Occipital lobe (tissue), 2 donors: ENCODE results near the gene SMYD3. TPM values are rescaled to one million over a fixed set of nuclear protein-coding genes. Genes with fewer than 3 reads are reported as not detected.

Source experiments
- DNase-seq: peaks from one replicate; lab custom pipeline; 2025; lab: John Stamatoyannopoulos, UW
- total RNA-seq: library from RNA; depleted of rRNA; stranded (reverse); fragments of >200 nt; gene quantifications from one replicate; pipeline ENCODE4 v1.2.3, GENCODE V29; 2014

The SMYD3 gene
- total RNA-seq, 1 donor from 2014 or later: 25.3 TPM

DNA sequence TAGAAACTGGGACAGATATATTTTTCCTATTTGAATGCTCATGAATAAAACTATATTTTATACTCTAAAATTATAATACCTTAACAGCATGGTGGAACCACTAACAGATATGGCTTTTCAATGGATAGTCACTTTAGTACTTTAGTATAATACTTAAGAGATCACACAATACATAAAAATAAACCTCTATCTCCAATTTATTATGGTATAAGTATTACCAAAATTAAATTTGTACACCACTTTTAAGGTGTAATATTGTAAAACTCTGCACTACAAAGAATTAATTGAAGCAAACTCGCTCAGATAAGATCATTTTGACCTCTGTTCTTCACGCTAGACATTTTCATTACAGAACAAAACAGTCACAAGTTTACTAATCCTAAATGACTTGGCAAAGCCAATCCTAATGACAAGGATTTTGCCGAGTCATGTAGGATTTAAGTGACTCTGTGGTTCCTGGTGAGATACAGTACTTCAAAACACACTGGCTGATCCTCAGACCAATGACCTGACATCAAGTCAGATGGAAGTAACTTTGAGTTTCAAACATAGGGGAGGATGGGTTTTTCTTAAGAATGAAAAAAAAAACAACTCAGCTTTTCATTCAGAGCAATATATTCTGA, 200.6 kb downstream of the SMYD3 start:
- DNase-seq: no peak

DNA sequence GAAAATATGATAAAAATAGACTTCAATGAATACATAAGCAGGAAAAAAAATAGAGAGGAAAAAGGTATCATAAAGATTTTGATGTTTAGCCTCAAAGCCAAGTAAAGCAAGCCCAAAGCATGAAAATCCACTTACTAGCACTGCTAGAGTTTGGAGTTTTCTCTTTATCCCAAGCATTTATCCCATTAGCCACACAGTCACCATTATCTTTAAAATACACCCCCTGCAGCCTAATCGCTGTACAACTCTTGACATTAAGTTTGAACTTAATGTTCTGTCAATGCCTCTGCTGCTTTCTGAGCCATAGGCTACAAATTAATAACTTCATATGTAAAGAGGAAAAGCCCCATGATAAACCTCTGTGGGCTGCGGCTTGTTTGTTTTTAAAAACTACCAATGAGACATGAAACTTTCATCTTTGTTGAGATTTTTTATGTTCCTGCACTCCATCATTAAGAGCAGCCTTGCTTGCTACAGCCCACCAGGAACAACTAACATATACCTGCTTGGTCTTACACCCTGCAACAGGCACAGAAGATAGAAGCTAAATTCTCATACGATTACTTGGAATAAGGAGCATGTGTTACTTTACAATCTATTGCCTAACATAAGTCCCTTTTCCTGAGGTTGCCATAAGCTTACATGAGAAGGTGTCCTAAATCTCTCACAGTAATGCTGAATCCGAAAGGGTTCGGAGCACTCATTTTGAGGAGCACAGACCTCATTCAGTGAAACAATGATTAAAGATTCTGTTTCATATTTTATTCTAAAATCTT, 202.4 kb downstream of the SMYD3 start:
- DNase-seq: no peak

DNA sequence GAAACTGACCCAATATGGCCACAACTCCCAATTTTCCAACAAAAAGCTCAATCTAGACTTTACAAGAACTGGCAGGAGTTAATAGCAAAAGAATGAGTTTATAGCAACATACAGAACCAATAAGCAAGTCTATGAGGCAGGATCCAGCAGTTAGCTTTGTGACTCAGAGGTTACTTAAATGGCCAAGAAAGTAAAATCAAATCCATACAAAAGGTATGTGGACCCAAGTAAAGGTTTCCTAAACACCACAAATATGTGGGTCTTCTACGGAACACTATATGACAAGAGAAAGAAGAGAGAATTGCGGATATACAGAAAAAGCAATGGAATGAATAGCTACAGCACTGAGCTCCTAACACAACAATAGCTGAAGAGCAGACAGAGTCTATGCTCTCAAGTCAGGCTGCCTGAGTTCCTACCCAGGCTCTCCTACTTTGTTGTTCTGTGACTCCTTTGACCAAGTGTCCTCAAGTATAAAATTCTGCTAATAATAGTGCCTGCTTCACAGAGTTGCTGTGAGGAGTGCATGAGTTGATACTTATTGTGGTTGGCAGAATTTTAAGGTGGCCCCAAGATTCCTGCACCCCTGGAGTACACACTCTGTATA, 204.3 kb downstream of the SMYD3 start:
- no peak for DNase-seq

DNA sequence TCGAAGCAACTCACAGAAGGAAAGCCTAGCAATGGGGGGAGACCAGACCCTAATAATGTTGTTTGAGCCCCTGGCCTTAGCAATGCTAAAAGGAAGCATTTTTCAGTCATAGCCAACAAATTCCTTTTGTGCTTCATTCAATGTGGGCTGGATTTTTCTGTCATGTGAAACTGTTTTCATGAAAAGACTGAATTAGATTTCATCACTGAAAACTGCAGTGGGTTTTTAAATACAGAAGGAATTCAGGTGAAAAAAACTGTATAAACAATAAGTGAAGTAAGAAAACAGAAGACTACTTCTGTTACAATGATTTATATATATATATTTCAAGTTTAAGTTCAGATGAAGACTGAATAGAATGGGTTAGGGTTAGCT, 204.8 kb downstream of the SMYD3 start:
- DNase-seq: no peak

DNA sequence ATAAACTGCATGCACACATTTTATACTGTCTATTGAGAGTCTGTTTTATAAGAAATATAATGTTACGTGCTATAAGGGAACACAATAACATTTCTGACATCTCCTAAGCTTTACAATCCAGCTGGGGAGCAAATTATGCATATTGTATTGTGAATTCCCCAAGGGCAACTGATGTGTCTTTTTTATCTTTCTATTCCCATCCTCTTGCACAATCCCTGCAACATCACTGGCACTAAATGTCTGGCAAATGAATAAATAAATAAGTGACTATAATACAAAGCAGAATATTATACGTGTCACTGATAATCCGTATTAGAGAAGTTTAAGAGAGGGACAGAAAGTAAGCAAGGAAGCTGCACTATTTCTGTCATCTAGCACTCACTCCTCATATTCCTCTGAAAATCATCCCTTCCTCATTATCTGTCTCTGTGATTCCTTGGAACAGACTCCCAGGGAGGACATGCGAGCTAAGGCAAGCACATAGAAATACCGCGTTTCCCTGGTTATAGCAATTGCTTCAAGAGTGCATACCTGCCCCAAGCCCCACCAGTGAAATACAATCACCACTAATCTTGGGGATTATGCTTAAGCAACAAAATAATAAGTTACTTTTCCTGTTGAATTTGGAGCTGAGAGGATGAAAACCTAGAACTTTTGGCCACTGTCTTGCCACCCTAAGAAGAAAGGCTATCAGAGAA, 205.4 kb downstream of the SMYD3 start:
- no peak for DNase-seq

DNA sequence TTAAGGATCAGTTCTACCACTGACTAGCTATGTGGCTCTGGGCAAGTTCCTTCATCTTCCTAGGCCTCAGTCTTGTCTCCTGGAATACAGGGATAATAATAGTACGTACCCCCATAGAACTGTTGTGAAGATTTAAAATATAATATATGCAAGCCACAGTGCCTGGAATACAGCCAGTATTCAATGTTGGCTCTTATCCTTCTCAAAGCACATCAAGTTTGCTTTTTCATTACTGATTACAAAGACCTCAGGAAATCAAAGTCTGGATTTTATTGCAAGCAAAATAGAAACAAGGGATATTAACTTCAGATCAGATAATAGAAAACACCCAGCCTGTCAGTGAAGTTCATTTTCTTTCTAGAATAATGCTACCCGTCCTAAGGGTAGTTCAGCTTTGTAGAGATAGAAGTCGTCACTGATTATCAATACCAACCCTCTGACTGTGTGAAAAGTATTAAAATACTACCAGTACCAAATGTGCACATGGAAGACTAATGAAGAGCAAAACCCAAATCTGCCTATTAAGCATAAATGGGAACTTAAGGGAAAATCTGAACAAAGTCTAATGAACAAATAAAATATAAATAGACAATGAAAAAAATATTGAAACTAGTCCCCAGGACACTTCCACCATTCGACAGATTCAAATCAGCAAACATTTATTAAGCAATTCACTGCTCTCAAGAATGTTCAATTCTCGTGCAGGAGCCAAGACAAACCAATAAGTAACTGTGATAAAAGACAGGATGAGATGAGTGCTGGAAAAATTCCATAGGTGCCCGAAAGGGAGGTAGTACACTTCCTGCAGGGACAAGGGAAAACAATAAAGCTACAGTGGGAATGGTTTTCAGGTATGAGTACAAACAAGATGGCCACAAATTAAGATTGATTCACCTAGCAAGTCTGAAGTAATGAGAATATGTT, 206.2 kb downstream of the SMYD3 start:
- no peak for DNase-seq

DNA sequence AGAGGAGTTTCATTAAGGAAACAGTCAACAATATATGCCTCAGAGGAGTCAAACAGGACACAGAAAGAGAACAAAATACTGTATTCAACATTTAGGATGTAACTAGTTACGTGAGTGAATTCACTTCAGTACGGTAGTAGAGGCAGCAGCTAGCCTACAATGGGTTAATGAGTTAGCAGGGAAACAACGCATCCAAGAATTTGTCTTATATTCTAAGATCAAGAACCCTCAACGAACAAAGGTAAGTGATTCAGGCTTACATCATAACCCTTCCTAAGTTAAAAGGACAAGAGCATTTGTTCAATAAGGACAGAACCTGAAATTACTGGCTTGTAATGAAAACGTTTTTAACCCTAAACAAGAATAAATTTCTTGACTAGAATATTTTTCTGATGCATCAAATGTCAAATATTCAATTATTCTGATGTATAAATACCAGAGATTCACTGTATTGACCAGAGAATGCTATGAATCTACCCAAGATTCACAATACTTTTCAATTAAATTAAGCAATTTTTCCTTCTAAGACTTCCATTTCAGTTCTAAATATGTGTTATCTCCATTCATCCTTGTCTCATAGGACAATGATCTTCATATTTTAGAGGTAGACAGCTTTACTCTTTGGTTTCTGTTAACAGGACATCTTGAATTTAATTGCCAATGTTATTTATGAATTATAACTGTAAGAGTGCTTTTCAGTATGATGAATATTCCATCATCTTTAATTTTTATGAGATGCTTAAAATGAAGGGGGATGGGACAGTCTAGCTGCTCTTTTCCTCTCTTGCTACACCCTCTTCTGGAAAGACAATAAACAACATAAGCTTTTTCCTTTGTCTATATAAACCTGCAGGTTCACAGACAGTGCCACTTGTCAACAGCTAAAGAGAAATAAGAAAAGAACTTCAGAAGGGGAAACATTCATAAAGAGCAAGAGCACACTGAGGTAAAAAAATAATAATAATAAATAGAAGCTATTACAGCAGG, 209.5 kb downstream of the SMYD3 start:
- DNase-seq: no peak

DNA sequence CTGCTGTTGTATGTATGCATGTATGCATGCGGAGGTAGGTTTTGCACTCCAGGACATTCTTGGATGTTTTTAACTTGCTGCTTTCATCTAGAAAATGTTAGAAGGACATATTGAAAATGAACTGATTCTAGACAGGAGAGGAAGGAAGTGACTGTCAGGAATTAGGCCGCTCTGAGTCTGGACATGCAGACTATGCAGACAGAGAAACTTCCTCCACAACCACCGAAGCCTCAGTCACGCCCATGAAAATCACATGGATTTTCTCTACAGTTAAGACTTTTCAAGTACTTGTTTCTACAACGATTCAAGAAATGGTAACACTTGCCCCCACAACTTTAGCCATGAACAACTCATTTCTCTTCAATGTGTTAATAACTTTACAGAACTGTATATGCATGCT, 211.1 kb downstream of the SMYD3 start:
- DNase-seq: no peak

DNA sequence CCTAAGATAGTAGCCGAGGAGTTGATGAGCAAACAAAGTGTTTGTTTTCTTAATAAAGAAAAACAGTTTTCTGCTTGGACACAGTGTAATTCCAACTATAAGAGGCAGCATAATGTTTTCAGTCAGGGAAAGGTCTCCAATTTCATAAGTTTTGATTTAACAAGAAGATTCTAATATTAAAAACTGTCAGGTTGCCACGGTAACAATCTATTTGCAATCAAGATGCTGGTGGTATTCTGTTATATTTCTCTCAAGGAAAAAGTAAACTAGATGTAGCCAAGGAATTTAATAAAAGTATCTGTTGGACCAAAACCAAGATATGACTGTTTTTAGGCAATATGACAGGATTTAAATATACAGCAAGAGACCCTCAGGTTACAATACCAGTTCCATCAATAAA, 211.7 kb downstream of the SMYD3 start:
- no peak for DNase-seq

DNA sequence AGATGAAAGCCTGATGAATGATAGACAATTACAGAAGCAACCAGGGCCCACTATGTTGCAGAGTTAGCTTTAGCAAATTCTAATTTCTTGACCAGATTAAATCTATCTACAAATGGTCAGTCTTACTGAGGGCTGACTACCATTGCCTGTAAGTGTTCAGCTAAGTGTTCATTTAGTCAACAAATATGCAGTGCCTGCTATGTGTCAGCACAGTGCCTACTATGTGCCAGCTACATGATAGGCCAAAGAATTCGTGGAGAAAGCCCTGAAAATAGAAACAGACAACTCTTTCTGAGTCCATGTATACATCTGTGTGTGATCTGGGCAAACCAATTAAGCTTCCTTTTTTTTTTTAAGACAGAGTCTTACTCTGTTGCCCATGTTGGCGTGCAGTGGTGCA, 212.8 kb downstream of the SMYD3 start:
- DNase-seq: no peak

DNA sequence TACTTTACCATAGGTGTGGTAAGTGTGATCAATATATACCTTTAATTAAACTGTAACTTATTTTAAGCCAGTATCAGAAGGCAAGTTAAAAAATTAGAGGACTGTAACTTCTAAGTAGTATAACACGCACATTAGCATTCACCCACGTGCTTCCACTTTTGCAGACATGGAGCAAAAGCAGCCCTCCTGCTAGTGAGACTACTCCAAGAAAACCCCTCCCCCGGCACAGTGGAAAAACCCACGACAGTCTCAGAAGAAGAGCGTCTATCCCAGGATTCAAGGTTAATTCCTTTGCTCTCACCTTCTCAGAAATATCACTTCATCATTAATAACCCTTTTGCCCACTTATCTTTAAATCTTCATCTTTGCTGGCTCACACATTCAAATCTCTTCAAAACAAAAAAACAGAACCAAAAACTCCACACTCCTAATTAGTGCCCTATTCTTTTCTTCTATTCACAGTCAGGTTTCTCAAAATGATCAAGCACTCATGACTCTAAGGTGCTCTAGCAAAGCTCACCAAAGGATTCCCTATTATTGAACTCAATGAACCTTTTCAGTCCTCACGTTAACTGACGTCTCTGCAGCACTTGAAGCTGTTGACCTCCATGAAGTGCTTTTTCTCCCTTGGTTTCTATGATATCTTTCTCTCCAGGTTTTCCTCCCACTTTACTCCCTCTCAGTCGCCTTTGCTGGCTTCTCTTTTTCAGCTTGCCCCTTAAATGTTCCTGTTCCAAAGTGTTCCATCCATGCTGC, 213.5 kb downstream of the SMYD3 start:
- DNase-seq: no peak

DNA sequence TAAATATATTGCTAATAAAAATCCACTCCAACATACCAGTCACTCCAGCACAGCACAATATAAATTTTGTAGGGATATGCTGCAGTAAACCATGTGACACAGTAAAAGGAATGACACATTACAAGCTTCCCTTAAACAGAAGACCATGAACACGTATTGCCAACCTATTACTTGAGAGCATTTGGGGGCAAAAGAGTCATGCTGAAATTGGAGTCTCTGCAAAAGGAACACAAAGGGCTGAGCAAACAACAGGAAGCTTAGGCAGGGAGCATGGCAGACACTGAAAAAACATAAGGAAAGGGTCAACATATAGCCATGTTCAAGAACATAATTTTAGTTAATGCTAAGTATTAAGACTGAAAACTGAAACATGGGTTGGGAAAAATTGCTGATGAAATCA, 214.5 kb downstream of the SMYD3 start:
- DNase-seq: no peak

DNA sequence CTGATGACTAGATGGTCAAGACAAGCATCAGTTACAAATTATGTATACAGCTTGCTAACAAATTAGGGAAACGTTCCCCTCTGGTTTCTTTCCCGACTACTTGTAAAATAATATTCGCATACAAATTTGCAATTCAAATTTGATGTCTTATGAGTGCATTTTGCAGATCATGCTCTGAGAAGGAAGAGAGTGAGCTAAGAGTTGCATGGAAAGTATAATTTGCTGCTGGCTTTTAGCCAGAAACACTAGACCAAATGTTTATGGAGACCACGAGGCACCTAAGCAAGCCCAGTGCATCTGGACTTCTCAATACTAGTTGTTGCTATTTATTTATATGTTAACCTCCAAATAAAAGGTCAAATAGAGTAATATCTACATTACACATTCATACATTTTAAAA, 216.0 kb downstream of the SMYD3 start:
- no peak for DNase-seq

DNA sequence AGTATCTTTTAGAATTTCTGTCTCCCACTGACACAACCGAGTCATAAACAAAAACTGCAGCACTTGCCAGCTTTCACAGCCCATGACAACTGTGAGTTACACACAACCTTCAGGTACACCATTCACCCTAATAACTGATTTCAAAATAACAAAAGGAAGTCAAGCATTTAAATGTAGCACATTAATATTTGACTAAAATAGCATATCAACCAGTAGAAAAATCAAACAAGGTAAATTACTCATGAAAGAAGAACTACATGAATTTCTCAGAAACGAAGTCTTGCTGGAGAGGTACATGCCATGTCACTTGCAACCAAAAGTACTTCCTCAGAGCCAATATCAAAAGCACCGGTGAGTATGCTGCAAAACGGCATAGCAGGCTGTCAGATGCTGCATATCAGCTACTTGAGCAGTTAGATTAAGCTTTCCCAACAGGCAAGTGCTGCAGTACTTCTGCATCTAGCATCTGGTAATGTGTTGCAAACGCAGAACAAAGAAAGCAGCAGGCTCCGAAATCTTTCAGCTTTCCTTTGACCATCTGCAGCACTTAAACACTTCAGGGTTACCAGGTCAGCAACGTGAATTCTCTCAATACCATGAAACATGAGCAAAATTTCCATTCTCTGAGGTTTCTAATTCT, 223.2 kb downstream of the SMYD3 start:
- no peak for DNase-seq

DNA sequence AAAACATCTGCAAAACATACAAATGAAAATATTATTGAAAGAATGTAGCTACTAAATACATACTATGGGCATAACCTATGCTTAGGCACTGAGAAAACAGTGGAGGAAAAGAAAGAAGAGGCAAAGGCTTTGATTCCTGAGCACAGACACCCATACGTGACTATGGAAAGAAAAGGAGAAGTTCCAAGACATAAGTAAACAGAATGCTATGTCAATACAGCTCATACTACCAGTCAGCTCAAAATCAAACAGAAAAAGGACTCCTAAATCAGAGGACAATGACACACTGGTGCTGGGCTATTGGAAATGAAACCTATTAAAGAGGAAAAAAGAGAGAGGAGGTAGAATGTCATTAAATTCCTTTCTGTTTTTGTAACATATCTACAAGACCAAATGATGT, 225.4 kb downstream of the SMYD3 start:
- no peak for DNase-seq

DNA sequence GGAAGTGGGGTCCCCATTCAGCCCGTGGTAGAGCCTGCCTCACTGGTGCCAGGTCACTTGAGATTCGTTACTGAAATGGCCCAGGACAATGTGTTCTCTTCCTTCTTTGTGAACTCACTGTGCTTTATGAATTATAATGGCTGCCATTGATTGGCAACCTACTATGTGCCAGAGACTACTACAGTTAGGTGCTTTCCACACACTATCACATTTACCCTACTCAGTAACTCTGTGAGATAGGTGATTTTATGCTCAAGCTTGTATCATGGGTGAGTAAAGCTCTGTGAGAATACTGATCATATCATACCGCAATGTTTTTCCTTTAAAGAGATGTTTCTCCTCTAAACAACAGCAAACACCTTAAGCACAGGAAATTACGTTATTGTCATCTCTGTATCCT, 225.9 kb downstream of the SMYD3 start:
- no peak for DNase-seq

DNA sequence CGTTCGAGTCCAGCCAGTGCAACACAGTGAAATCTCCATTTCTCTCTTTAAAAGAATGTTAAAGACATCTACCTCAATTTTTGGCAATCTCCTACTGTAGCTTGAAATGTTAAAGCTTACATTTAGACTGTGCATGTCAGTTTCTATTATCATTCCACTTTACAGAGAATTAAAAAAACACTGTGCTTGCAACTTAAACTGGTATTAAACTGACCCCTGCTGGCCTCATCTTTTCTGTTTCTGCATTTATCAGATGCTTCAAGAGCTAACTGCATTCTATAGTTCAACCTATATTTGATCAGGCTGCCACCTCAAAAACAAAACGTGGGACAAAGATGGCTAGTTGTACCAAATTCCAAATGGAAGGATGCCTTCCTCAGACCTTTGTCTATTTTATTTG, 226.5 kb downstream of the SMYD3 start:
- no peak for DNase-seq

DNA sequence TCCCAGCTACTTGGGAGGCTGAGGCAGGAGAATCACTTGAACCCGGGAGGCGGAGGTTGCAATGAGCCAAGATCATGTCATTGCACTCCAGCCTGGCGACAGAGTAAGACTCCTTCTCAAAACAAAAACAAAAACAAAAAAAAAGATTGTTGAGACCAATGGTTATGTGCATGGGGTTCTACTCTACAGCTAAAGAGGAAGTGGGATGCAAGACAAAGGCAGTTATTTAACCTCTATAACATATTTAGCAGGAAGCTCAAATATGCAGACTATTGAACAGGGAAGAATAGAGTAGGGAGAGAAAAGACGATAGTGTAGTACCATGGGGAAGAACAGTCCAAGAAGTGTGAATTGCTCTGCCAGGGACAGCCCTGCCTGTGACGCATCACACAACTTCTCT, 227.7 kb downstream of the SMYD3 start:
- no peak for DNase-seq

DNA sequence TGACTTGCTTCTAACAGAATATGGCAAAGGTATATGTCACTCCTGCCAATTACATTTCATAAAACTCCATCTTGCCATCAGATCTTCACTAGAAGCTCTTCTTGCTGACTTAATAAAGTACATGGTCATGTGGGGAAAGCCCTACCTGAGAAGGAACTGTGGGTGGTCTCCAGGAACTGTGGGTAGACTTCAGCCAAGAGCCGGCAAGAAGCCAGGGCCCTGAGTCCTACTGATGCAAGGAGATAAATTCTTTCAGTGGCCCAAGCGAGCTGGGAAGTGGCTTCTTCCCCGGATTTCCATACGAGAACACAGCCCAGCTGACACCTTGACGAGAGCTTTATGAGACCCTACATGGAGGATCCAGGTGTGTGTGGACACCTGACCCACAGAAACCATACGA, 228.7 kb downstream of the SMYD3 start:
- no peak for DNase-seq
